Thyroid gland (tissue), 4 donors: Measurements from ENCODE around the gene GRAMD1B. TPM values are rescaled to one million over a fixed set of nuclear protein-coding genes. Genes with fewer than 3 reads are reported as not detected.

Source experiments
- DNase-seq, 2 donors: peaks; one replicate each; pipeline ENCODE4 v3.0.0-alpha.2; 2019
- H3K27ac ChIP-seq, 3 donors: fragments of 200-600 bp; sonication (generic); 1 replicate in 2 of 3; 2 replicates in 1 of 3; pipeline ENCODE4 v1.5.1; 2016 to 2019; ENCODE audit warnings: mild to moderate bottlenecking in 1 of 3, moderate library complexity in 1 of 3
- H3K27me3 ChIP-seq: fragments of 200-600 bp; sonication (generic); one replicate; pipeline ENCODE4 v1.5.1; 2019
- H3K36me3 ChIP-seq, 2 donors: fragments of 200-600 bp; sonication (generic); one replicate each; pipeline ENCODE4 v1.5.1; 2016 to 2019
- H3K4me1 ChIP-seq, 2 donors: fragments of 200-600 bp; sonication (generic); one replicate each; pipeline ENCODE4 v1.5.1; 2017 to 2019
- H3K4me3 ChIP-seq, 3 donors: fragments of 200-600 bp; sonication (generic); replicated peaks in 1 of 3; 1 replicate in 2 of 3; 2 replicates in 1 of 3; pipeline ENCODE4 v1.5.1; 2016; ENCODE audit warnings: mild to moderate bottlenecking in 1 of 3
- H3K9me3 ChIP-seq: fragments of 200-600 bp; sonication (generic); one replicate; pipeline ENCODE4 v1.5.1; 2017
- CTCF ChIP-seq, 6 experiments: fragments of 200-600 bp in 3 of 6; fragments of 450-650 bp in 3 of 6; sonication (generic) in 3 of 6; IDR thresholded peaks; one replicate each; pipeline ENCODE4 v1.5.1; 2016 to 2019; ENCODE audit warnings: antibody characterized with exemption in 6 of 6, mild to moderate bottlenecking in 2 of 6, inconsistent platforms in 1 of 6, moderate library complexity in 1 of 6
- POLR2A ChIP-seq, 2 donors: fragments of 450-650 bp; IDR thresholded peaks; one replicate each; pipeline ENCODE4 v1.6.1; 2017; ENCODE audit warnings: antibody characterized with exemption in 2 of 2, mild to moderate bottlenecking in 2 of 2, moderate library complexity in 1 of 2
- WGBS, 2 donors: methylation state at CpG; one replicate each; pipeline ENCODE4 v1.1.5; 2017; 5-methylcytosine and 5-hydroxymethylcytosine counted together
- intact Hi-C: fragments of 100-400 bp; cut with DNase I; formaldehyde crosslinking; loops from one replicate; pipeline ENCODE4 v1.15.1; 2023
- total RNA-seq, 4 donors: library from RNA; depleted of rRNA; stranded (reverse); fragments of >200 nt; gene quantifications; one replicate each; pipeline ENCODE4 v1.2.3, GENCODE V29; 2016

GRAMD1B gene
- total RNA-seq, 4 donors from 2014 or later = 7.0 to 22.7 (median 9.2) TPM

GRCh38 chr11:123418351-123419114 is 11.5 kb upstream of the GRAMD1B start:
- Histone ChIP-seq H3K27ac (no peak overlapping the region), H3K36me3 (no peaks in the 10 kb centered on the region), H3K4me3 (no peak overlapping the region), H3K27me3 (no peaks in the 10 kb centered on the region), H3K9me3 (no peaks in the 10 kb centered on the region), H3K4me1 (no peaks in the 10 kb centered on the region)
- WGBS, 2 donors = 86 to 87% methylated on average over 4 of the region's 4 CpGs
- no peak for TF ChIP-seq CTCF (IDR thresholded peaks at IDR 0.05)
- TF ChIP-seq POLR2A (IDR thresholded peaks at IDR 0.05) = no peak
- no peak for DNase-seq
- intact Hi-C loops = no loop called here

GRCh38 chr11:123419731-123420452 is 10.2 kb upstream of the GRAMD1B start:
- no peak overlapping the region for H3K27ac ChIP-seq
- H3K36me3 ChIP-seq = no peaks in the 10 kb centered on the region
- no peak for DNase-seq
- WGBS, 2 donors = 92 to 95% methylated on average over 4 of the region's 4 CpGs
- no peak overlapping the region for H3K4me3 ChIP-seq
- intact Hi-C loops = no loop called here
- H3K4me1 ChIP-seq = no peaks in the 10 kb centered on the region
- no peak for TF ChIP-seq POLR2A (IDR thresholded peaks at IDR 0.05)
- no peak for TF ChIP-seq CTCF (IDR thresholded peaks at IDR 0.05)
- H3K27me3 ChIP-seq = no peaks in the 10 kb centered on the region
- no peaks in the 10 kb centered on the region for H3K9me3 ChIP-seq

- Histone ChIP-seq H3K36me3 (no peaks in the 10 kb centered on the region), H3K4me1 (no peaks in the 10 kb centered on the region), H3K4me3 (no peak overlapping the region), H3K27ac (no peak overlapping the region), H3K27me3 (no peaks in the 10 kb centered on the region), H3K9me3 (no peaks in the 10 kb centered on the region)
- no peak for DNase-seq
- TF ChIP-seq POLR2A (IDR thresholded peaks at IDR 0.05) = no peak
- TF ChIP-seq CTCF (IDR thresholded peaks at IDR 0.05) = no peak
- 73 to 83% methylated on average over 1 of the region's 1 CpG for WGBS, 2 donors
- intact Hi-C loops = no loop called here
Measured at GRCh38 chr11:123421589-123421988, 8.5 kb upstream of the GRAMD1B start.

GRCh38 chr11:123425367-123425766 is 4.7 kb upstream of the GRAMD1B start:
- intact Hi-C loops = loop anchor here (5.0 kb wide), 1 partner anchor 37 kb away; no protein-coding TSS in a partner anchor

More at GRCh38 chr11:123425367-123425766, 4.7 kb upstream of the GRAMD1B start:
- no peaks in the 10 kb centered on the region for H3K27me3 ChIP-seq
- TF ChIP-seq CTCF (IDR thresholded peaks at IDR 0.05) (no peak), POLR2A (IDR thresholded peaks at IDR 0.05) (no peak)
- H3K27ac ChIP-seq = no peak overlapping the region
- no peak overlapping the region for H3K4me3 ChIP-seq
- H3K36me3 ChIP-seq = no peaks in the 10 kb centered on the region
- no peaks in the 10 kb centered on the region for H3K9me3 ChIP-seq
- DNase-seq = no peak
- 93 to 95% methylated on average over 4 of the region's 4 CpGs for WGBS, 2 donors
- no peaks in the 10 kb centered on the region for H3K4me1 ChIP-seq
